Erythroblast (primary cell): ENCODE results near the gene KCNK6.
A peak's percentile ranks its signal among the peaks of the same experiment; 100 is the strongest.

Source experiments
- GATA1 ChIP-seq: IDR thresholded peaks from 2 replicates; pipeline ENCODE4 v1.6.1; 2011; ENCODE audit warnings: low read depth, mild to moderate bottlenecking, control low read depth, low read length, moderate library complexity
- POLR2A ChIP-seq: IDR thresholded peaks from 2 replicates; pipeline ENCODE4 v1.6.1; 2011; ENCODE audit warnings: mild to moderate bottlenecking, low read length

- peak; percentile 15 for TF ChIP-seq POLR2A
- TF ChIP-seq GATA1, result no peak
Measured at GRCh38 chr19:38315657-38316476, 3.8 kb upstream of the KCNK6 start, which contains the start of gene YIF1B.
